Fibroblast of lung (primary cell): ENCODE measurements around the gene POU2F2. TPM values are rescaled to one million over a fixed set of nuclear protein-coding genes. Genes with fewer than 3 reads are reported as not detected.

ENCODE experiments used
- DNase-seq, 2 donors: peaks; one replicate each; pipeline versions ENCODE4 v3.0.0 to v3.0.0-alpha.2; 2010; ENCODE audit warnings: low read depth in 2 of 2
- H2AFZ ChIP-seq: 2 replicates; pipeline ENCODE4 v1.5.1; 2012; ENCODE audit warnings: low read length, control low read depth, inconsistent platforms
- H3K27ac ChIP-seq: 2 replicates; pipeline ENCODE4 v1.5.1; 2011; ENCODE audit warnings: low read length, control low read depth; ENCODE audit not compliant: insufficient read depth
- H3K27me3 ChIP-seq: 2 replicates; pipeline ENCODE4 v1.5.1; 2011; ENCODE audit warnings: mild to moderate bottlenecking, low read length; ENCODE audit not compliant: control insufficient read depth, insufficient read depth
- H3K36me3 ChIP-seq: 2 replicates; pipeline ENCODE4 v1.5.1; 2011; ENCODE audit warnings: low read length; ENCODE audit not compliant: control insufficient read depth, insufficient read depth
- H3K4me1 ChIP-seq: 2 replicates; pipeline ENCODE4 v1.5.1; 2011; ENCODE audit warnings: low read length; ENCODE audit not compliant: control insufficient read depth, insufficient read depth; ENCODE audit errors: extremely low read depth
- H3K4me2 ChIP-seq: 2 replicates; pipeline ENCODE4 v1.5.1; 2011; ENCODE audit warnings: low read length, control low read depth; ENCODE audit not compliant: insufficient read depth; ENCODE audit errors: extremely low read depth
- H3K4me3 ChIP-seq, 4 experiments: fragments of 200-600 bp in 1 of 4; sonication (generic) in 1 of 4; replicated peaks in 1 of 4; 2 replicates each; pipeline ENCODE4 v1.5.1; 2011 to 2016; ENCODE audit warnings: low read length in 4 of 4, low read depth in 3 of 4, mild to moderate bottlenecking in 3 of 4, control low read depth in 2 of 4, inconsistent platforms in 1 of 4, mixed read lengths in 1 of 4; ENCODE audit not compliant: insufficient read depth in 1 of 4; ENCODE audit errors: control extremely low read depth in 1 of 4
- H3K79me2 ChIP-seq: 2 replicates; pipeline ENCODE4 v1.5.1; 2012; ENCODE audit warnings: mild to moderate bottlenecking, low read length, inconsistent platforms; ENCODE audit not compliant: control insufficient read depth, insufficient read depth
- H3K9ac ChIP-seq: 2 replicates; pipeline ENCODE4 v1.5.1; 2011; ENCODE audit warnings: mild to moderate bottlenecking, low read length, control low read depth; ENCODE audit not compliant: insufficient read depth
- H3K9me3 ChIP-seq: 2 replicates; pipeline ENCODE4 v1.5.1; 2012; ENCODE audit warnings: low read depth, low read length; ENCODE audit not compliant: control insufficient read depth, insufficient read depth
- H4K20me1 ChIP-seq: 2 replicates; pipeline ENCODE4 v1.5.1; 2011; ENCODE audit warnings: low read length; ENCODE audit not compliant: control insufficient read depth, insufficient read depth; ENCODE audit errors: extremely low read depth
- EZH2 ChIP-seq: IDR thresholded peaks from 2 replicates; pipeline ENCODE4 v1.5.1; 2012; ENCODE audit warnings: low read length, control low read depth, mild to moderate bottlenecking; ENCODE audit errors: missing control alignments
- polyA plus RNA-seq, 2 donors: library from polyadenylated mRNA; depleted of rRNA in 1 of 2; stranded (reverse) in 1 of 2; unstranded in 1 of 2; fragments of >200 nt; gene quantifications; 2 replicates each; pipeline ENCODE4 v1.2.1, GENCODE V29; 2011 to 2012; ENCODE audit warnings: missing spikeins in 1 of 2
- total RNA-seq: library from RNA; depleted of rRNA; stranded (reverse); fragments of >200 nt; gene quantifications from 2 replicates; pipeline ENCODE4 v1.2.1, GENCODE V29; 2014
- TF ChIP-seq, protein P1 (sequence below), 2 donors: IDR thresholded peaks in 1 of 2; conservative IDR thresholded peaks in 1 of 2; 1 replicate in 1 of 2; 2 replicates in 1 of 2; pipeline ENCODE4 v1.5.1; 2011 to 2012; ENCODE audit warnings: low read length in 2 of 2, control low read depth in 1 of 2, inconsistent platforms in 1 of 2, low read depth in 1 of 2, mild to moderate bottlenecking in 1 of 2

Gene POU2F2
- total and polyA plus RNA-seq, 2 donors (not counting 1 experiment from before 2014, with no cell fraction given) = 0.17 to 0.31 TPM

DNA sequence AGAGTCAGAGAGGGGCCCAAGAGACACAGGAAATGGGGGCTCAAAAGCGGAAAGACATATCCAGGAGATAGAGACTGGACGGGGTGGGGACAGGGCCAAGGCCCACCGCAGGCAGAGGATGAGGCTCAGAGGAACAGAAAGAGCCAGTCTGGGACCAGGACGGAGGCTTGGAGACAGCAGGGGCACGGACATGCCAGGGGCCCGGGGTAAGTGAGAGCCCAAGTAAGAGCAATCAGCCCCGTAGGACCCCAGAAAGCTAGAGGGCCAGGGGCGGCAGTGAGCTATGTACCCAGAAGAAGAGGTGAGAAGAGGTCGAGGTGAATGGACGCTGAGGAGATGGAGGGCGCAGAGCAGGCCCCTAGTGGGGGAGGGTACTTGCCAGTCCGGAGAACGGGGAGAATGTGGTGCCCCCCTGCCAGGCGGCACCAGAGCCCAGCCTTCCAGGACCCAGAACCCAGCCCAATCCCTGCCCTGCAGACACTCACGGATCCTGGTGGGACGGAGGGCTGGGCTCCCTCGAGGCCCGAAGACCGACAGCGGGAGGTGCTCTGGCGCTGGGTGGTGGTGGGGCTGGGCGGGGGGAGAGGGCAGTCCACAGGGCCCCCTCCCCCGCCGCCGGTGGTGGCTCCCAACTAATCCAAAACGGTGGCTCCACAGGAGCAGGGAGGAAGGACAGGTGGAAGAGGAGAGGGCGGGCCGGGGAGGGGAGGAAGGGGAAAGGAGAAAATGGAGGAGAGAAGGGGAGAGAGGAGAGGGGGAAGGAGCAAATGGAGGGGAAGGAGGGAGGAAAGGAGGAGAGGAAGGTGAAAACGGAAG, 63.3 kb downstream of the POU2F2 start:
- no peaks in the 10 kb centered on the region for H3K4me1 ChIP-seq
- no peak overlapping the region for H3K27ac ChIP-seq
- no peaks in the 10 kb centered on the region for H4K20me1 ChIP-seq
- H3K27me3 ChIP-seq = peaks cover 30% of the 10 kb centered on the region
- H3K9me3 ChIP-seq = no peaks in the 10 kb centered on the region
- no peak overlapping the region for H3K9ac ChIP-seq
- no peaks in the 10 kb centered on the region for H3K36me3 ChIP-seq
- no peaks in the 10 kb centered on the region for H3K79me2 ChIP-seq
- no peak overlapping the region for H3K4me2 ChIP-seq
- DNase-seq = no peak
- no peak overlapping the region for H2AFZ ChIP-seq
- peak; percentile 76 for TF ChIP-seq EZH2
- TF ChIP-seq, protein P1, sequence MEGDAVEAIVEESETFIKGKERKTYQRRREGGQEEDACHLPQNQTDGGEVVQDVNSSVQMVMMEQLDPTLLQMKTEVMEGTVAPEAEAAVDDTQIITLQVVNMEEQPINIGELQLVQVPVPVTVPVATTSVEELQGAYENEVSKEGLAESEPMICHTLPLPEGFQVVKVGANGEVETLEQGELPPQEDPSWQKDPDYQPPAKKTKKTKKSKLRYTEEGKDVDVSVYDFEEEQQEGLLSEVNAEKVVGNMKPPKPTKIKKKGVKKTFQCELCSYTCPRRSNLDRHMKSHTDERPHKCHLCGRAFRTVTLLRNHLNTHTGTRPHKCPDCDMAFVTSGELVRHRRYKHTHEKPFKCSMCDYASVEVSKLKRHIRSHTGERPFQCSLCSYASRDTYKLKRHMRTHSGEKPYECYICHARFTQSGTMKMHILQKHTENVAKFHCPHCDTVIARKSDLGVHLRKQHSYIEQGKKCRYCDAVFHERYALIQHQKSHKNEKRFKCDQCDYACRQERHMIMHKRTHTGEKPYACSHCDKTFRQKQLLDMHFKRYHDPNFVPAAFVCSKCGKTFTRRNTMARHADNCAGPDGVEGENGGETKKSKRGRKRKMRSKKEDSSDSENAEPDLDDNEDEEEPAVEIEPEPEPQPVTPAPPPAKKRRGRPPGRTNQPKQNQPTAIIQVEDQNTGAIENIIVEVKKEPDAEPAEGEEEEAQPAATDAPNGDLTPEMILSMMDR (conservative IDR thresholded peaks at IDR 0.05 in 1 of 2, IDR thresholded peaks at IDR 0.05 in 1 of 2; ENCODE audit: low read depth in 1 of 2, low read length in 2 of 2) = no peak
- peak overlapping the region in 1 of 4 experiments; percentile 6 for H3K4me3 ChIP-seq

DNA sequence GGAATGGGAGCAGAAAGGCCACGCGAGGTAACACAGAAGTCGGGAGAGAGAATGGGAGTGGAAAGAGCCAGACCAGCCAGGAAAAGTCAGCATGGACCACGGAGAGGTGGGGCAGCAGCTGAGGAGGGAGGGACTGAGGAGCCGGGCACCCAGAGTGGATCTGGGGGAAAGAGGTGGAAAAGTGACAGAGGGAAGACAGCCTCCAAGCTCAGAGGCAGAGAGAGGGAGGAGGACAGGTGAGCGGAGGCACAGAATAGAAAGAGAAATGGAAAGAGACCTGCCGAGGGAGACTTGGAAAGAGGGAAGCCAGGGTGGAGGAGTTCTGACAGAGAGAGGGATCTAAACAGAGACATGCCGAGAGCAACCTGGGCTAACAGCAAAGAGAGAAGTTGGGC, 63.9 kb downstream of the POU2F2 start:
- Histone ChIP-seq H3K27ac (no peak overlapping the region), H3K36me3 (no peaks in the 10 kb centered on the region), H4K20me1 (no peaks in the 10 kb centered on the region), H3K9ac (no peak overlapping the region), H3K4me1 (no peaks in the 10 kb centered on the region), H2AFZ (no peak overlapping the region), H3K4me2 (no peak overlapping the region), H3K4me3 (peak overlapping the region in 1 of 4 experiments; percentile 6), H3K27me3 (peaks cover 31% of the 10 kb centered on the region), H3K79me2 (no peaks in the 10 kb centered on the region), H3K9me3 (no peaks in the 10 kb centered on the region)
- DNase-seq = no peak
- TF ChIP-seq EZH2 = no peak
- TF ChIP-seq, protein P1 (conservative IDR thresholded peaks at IDR 0.05 in 1 of 2, IDR thresholded peaks at IDR 0.05 in 1 of 2; ENCODE audit: low read depth in 1 of 2, low read length in 2 of 2) = no peak

DNA sequence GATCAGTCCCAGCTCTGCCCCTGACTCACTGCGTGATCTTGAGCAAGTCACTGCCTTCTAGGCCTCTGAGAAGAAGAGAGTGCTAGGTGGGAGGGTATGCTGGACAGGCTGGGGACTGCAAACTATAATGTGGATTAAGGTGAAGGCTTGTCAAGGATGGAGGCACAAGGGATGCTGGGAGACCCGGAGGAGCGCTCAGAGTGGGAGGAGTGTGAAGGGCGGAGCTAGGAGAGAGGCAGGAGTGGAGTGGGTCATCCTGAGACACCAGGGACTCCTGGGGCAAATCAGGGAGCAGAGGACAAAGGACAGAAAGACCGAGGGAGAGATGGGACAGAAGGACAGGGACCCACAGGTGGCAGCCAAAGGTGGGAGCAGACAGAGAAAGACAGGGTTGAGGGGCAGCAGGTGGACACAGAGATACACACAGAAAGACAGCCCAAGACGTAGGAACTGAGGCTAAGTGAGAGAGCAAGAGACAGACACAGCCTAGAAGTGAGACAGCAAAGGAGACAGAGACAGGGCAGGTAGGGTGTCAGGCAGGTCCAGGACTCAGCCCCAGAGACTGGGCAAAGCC, 64.8 kb downstream of the POU2F2 start:
- TF ChIP-seq EZH2 = no peak
- TF ChIP-seq, protein P1 (conservative IDR thresholded peaks at IDR 0.05 in 1 of 2, IDR thresholded peaks at IDR 0.05 in 1 of 2; ENCODE audit: low read depth in 1 of 2, low read length in 2 of 2) = no peak
- no peaks in the 10 kb centered on the region for H3K9me3 ChIP-seq
- DNase-seq = no peak
- H3K27ac ChIP-seq = no peak overlapping the region
- no peaks in the 10 kb centered on the region for H3K79me2 ChIP-seq
- peaks cover 31% of the 10 kb centered on the region for H3K27me3 ChIP-seq
- no peak overlapping the region for H3K9ac ChIP-seq
- H4K20me1 ChIP-seq = no peaks in the 10 kb centered on the region
- H3K36me3 ChIP-seq = no peaks in the 10 kb centered on the region
- H2AFZ ChIP-seq = no peak overlapping the region
- H3K4me1 ChIP-seq = no peaks in the 10 kb centered on the region
- H3K4me3 ChIP-seq = no peak overlapping the region
- no peak overlapping the region for H3K4me2 ChIP-seq
